H1 (cell line): ENCODE measurements around the gene KAT8.

Source experiments
- CHD2 ChIP-seq: IDR thresholded peaks from 2 replicates; pipeline ENCODE4 v1.6.1; 2012; ENCODE audit warnings: low read length, improper control_type of control experiment
- FOSL1 ChIP-seq: IDR thresholded peaks from 2 replicates; pipeline ENCODE4 v1.6.1; 2011; ENCODE audit warnings: mild to moderate bottlenecking, low read depth, low read length, moderate library complexity; ENCODE audit not compliant: insufficient read depth
- MAFK ChIP-seq: IDR thresholded peaks from 2 replicates; pipeline ENCODE4 v1.6.1; 2012; ENCODE audit warnings: low read depth, mild to moderate bottlenecking, improper control_type of control experiment, low read length
- POLR2AphosphoS5 ChIP-seq: IDR thresholded peaks from 2 replicates; pipeline ENCODE4 v1.6.1; 2011; ENCODE audit warnings: low read depth, low read length
- SIN3A ChIP-seq, 2 experiments: IDR thresholded peaks in 1 of 2; conservative IDR thresholded peaks in 1 of 2; 2 replicates each; pipeline ENCODE4 v1.6.1; 2011 to 2012; ENCODE audit warnings: low read length in 2 of 2, improper control_type of control experiment in 1 of 2, low read depth in 1 of 2, mild to moderate bottlenecking in 1 of 2
- TCF12 ChIP-seq: IDR thresholded peaks from 2 replicates; pipeline ENCODE4 v1.6.1; 2011; ENCODE audit warnings: low read depth, mild to moderate bottlenecking, low read length
- TEAD4 ChIP-seq: IDR thresholded peaks from 2 replicates; pipeline ENCODE4 v1.6.1; 2012; ENCODE audit warnings: low read depth, low read length, inconsistent platforms, mixed read lengths
- TF ChIP-seq, protein P1 (sequence below), 3 experiments: IDR thresholded peaks; 1 replicate in 2 of 3; 2 replicates in 1 of 3; pipeline versions ENCODE4 v1.5.1 to v1.6.1; 2011; ENCODE audit warnings: low read length in 3 of 3, mild to moderate bottlenecking in 3 of 3, inconsistent platforms in 2 of 3, low read depth in 1 of 3, moderate library complexity in 1 of 3; ENCODE audit not compliant: insufficient read depth in 1 of 3; ENCODE audit errors: control extremely low read depth in 1 of 3

DNA sequence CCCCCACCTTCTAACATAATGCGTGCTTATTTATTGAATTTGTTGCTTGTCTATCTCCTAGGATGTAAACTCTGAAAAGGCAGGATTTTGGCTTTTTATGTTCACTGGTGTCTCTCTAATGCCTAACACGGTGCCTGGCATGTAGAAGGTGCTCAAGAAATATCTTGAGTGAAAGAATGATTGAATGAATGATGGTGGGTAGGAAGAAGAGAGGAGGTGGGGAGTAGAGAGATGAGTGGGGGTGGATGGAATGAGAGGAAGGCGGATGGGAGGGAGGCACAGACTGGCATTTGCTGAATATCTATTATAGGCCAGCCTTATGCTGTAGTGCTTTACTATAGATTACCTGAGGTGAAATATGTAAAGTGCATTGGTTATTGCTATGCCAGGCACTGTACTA is 30.1 kb downstream of the KAT8 start:
- no peak for TF ChIP-seq POLR2AphosphoS5
- no peak for TF ChIP-seq TEAD4
- TF ChIP-seq SIN3A (conservative IDR thresholded peaks at IDR 0.05 in 1 of 2, IDR thresholded peaks at IDR 0.05 in 1 of 2; ENCODE audit: low read depth in 1 of 2, low read length in 2 of 2), result no peak
- TF ChIP-seq CHD2, result no peak
- no peak for TF ChIP-seq FOSL1
- TF ChIP-seq TCF12, result no peak
- TF ChIP-seq, protein P1, sequence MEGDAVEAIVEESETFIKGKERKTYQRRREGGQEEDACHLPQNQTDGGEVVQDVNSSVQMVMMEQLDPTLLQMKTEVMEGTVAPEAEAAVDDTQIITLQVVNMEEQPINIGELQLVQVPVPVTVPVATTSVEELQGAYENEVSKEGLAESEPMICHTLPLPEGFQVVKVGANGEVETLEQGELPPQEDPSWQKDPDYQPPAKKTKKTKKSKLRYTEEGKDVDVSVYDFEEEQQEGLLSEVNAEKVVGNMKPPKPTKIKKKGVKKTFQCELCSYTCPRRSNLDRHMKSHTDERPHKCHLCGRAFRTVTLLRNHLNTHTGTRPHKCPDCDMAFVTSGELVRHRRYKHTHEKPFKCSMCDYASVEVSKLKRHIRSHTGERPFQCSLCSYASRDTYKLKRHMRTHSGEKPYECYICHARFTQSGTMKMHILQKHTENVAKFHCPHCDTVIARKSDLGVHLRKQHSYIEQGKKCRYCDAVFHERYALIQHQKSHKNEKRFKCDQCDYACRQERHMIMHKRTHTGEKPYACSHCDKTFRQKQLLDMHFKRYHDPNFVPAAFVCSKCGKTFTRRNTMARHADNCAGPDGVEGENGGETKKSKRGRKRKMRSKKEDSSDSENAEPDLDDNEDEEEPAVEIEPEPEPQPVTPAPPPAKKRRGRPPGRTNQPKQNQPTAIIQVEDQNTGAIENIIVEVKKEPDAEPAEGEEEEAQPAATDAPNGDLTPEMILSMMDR (IDR thresholded peaks at IDR 0.05; ENCODE audit: control extremely low read depth in 1 of 3, insufficient read depth in 1 of 3, low read depth in 1 of 3, low read length in 3 of 3), result no peak
- TF ChIP-seq MAFK, result no peak
